Uterus (tissue), 2 donors: Measurements from ENCODE around the gene CDC42BPG.

Experiments used
- POLR2A ChIP-seq, 2 donors: fragments of 450-650 bp; IDR thresholded peaks; one replicate each; pipeline ENCODE4 v1.6.1; 2016; ENCODE audit warnings: antibody characterized with exemption in 2 of 2, mild to moderate bottlenecking in 1 of 2, moderate library complexity in 1 of 2
- TF ChIP-seq, protein P1 (sequence below), 4 experiments: fragments of 200-600 bp in 2 of 4; fragments of 450-650 bp in 2 of 4; sonication (generic) in 2 of 4; IDR thresholded peaks; one replicate each; pipeline ENCODE4 v1.5.1; 2016 to 2019; ENCODE audit warnings: antibody characterized with exemption in 4 of 4, mild to moderate bottlenecking in 2 of 4, moderate library complexity in 1 of 4

DNA sequence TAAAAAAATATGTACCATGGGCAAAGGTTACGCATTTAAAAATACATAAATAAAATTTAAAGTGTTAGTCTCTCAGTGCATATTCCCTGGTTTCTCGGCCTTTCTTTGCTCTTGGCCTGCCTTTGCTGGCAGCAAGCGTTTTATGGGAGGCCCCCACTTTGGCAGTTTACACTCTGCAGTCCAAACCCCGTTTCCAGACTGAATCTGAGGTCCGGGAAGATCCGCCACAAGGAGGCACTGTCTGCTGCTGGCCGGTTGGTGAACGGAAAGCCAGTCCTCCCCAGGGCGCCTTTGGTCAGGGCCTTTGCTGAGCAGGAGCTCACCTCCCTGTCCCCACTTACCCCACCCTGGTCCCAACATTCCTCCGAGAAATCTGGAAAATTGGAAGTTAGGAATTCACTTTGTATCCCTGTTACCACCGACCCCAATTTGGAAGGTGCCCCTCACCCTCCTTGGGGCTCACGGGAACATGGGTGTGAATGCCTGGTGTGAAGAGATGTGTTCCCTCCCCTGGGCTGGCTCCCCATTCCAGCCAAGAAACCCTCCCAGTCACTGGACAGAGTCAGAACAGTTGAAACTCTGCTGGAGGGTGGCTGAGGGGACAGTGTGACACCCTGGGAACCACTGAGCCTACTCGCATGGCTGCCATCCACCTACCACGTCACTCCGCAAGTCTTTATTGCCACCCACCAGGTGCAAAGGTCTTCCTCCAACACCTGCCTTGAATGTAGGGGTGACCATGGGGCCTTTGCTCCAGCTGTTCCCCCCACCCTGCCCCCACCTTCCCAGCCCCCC is 56.7 kb downstream of the CDC42BPG start:
- TF ChIP-seq POLR2A (IDR thresholded peaks at IDR 0.05) = no peak
- TF ChIP-seq, protein P1, sequence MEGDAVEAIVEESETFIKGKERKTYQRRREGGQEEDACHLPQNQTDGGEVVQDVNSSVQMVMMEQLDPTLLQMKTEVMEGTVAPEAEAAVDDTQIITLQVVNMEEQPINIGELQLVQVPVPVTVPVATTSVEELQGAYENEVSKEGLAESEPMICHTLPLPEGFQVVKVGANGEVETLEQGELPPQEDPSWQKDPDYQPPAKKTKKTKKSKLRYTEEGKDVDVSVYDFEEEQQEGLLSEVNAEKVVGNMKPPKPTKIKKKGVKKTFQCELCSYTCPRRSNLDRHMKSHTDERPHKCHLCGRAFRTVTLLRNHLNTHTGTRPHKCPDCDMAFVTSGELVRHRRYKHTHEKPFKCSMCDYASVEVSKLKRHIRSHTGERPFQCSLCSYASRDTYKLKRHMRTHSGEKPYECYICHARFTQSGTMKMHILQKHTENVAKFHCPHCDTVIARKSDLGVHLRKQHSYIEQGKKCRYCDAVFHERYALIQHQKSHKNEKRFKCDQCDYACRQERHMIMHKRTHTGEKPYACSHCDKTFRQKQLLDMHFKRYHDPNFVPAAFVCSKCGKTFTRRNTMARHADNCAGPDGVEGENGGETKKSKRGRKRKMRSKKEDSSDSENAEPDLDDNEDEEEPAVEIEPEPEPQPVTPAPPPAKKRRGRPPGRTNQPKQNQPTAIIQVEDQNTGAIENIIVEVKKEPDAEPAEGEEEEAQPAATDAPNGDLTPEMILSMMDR (IDR thresholded peaks at IDR 0.05) = peak in 3 of 4 experiments; percentile 41 to 51 (median 50)
